Glomerular endothelial cell (primary cell): ENCODE measurements around the gene ZNF441. TPM values are rescaled to one million over a fixed set of nuclear protein-coding genes. Genes with fewer than 3 reads are reported as not detected.

Experiments used
- total RNA-seq: library from RNA; depleted of rRNA; stranded (reverse); fragments of >200 nt; gene quantifications from 2 replicates; pipeline ENCODE4 v1.2.3, GENCODE V29; 2015

The ZNF441 gene
- total RNA-seq, 1 donor from 2014 or later: 3.9 TPM

Other genes starting within 250 kb of the ZNF441 start
- 24.9 and 25.3 TPM in 2 replicates for gene ECSIT, start 237.9 kb upstream of the ZNF441 start, total RNA-seq
- 11.7 and 13.4 TPM in 2 replicates for gene CNN1, start 228.1 kb upstream of the ZNF441 start, total RNA-seq
- gene ELOF1, start 207.8 kb upstream of the ZNF441 start, total RNA-seq: 33.8 and 46.7 TPM in 2 replicates
- gene ACP5, start 189.4 kb upstream of the ZNF441 start, total RNA-seq: 1.6 and 1.9 TPM in 2 replicates
- 10.2 and 10.4 TPM in 2 replicates for gene ZNF627, start 169.5 kb upstream of the ZNF441 start, total RNA-seq
- gene ZNF823, start 28.1 kb upstream of the ZNF441 start, total RNA-seq: 3.4 and 5.9 TPM in 2 replicates
- 1.2 and 3.1 TPM in 2 replicates for gene ZNF491, start 31.5 kb downstream of the ZNF441 start, total RNA-seq
- gene ZNF440, start 47.3 kb downstream of the ZNF441 start, total RNA-seq: 5.3 and 7.8 TPM in 2 replicates
- 2.8 and 3.3 TPM in 2 replicates for gene ZNF439, start 81.7 kb downstream of the ZNF441 start, total RNA-seq
- gene ZNF69, start 120.8 kb downstream of the ZNF441 start, total RNA-seq: 10.1 and 15.2 TPM in 2 replicates
- gene ZNF700, start 158.1 kb downstream of the ZNF441 start, total RNA-seq: 4.6 and 7.9 TPM in 2 replicates
- gene ZNF763, start 198.0 kb downstream of the ZNF441 start, total RNA-seq: 2.3 and 6.7 TPM in 2 replicates